ENCODE data around the gene LRRC9.
"Not testable (repeated sequence)": the region's sequence is repeated elsewhere in the genome, so short reads cannot be mapped to it uniquely, and the experiment has no call there.

The LRRC9 gene

DNA sequence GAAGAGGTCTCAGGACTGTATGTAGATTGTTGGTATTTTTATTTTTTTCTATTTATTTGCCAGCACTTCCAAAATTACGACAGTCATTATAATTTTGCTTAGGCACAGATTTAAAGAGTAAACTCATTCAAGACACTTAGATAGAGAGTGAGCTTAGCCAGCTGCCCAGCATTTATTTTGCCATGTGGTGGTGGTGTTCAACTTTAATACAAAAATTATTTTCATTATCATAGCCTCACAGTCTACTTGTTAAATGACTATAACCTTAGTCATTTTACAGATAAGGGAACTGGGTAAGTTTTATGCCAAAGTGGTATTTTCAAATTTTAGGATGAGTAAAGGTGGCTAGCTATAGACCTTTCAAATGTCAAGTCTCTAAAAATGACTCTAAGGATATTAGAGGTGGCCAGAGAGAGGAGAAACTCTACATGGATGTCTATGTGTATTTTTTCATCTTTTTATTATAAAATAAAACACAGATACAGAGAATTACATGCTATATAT lies 66.7 kb downstream of the LRRC9 start:
- no peaks in the 10 kb centered on the region for H3K27me3 ChIP-seq (ENCODE audit: control insufficient read depth, insufficient read depth, low read length, poor library complexity, severe bottlenecking)
- H3K4me1 ChIP-seq (ENCODE audit: control insufficient read depth, insufficient read depth, low read length), result no peaks in the 10 kb centered on the region
- no peak overlapping the region for H3K27ac ChIP-seq (ENCODE audit: insufficient read depth, low read depth, low read length, poor library complexity, severe bottlenecking)
- no CpG with 5 or more reads among the region's 1 CpG for WGBS, 2 experiments
- H3K4me3 ChIP-seq (ENCODE audit: insufficient read depth, low read depth, low read length), result no peak overlapping the region
- no peaks in the 10 kb centered on the region for H3K9me3 ChIP-seq (ENCODE audit: control insufficient read depth, low read length)
- no peaks in the 10 kb centered on the region for H3K36me3 ChIP-seq (ENCODE audit: control insufficient read depth, insufficient read depth, low read length)

GRCh38 chr14:59997449-59997848 lies 77.5 kb downstream of the LRRC9 start:
- no peak overlapping the region for H3K27ac ChIP-seq (ENCODE audit: insufficient read depth, low read depth, low read length, poor library complexity, severe bottlenecking)
- no peaks in the 10 kb centered on the region for H3K36me3 ChIP-seq (ENCODE audit: control insufficient read depth, insufficient read depth, low read length)
- H3K27me3 ChIP-seq (ENCODE audit: control insufficient read depth, insufficient read depth, low read length, poor library complexity, severe bottlenecking), result no peaks in the 10 kb centered on the region
- no peak overlapping the region for H3K4me3 ChIP-seq (ENCODE audit: insufficient read depth, low read depth, low read length)
- no peaks in the 10 kb centered on the region for H3K4me1 ChIP-seq (ENCODE audit: control insufficient read depth, insufficient read depth, low read length)
- no peaks in the 10 kb centered on the region for H3K9me3 ChIP-seq (ENCODE audit: control insufficient read depth, low read length)

GRCh38 chr14:59997966-59998365 lies 78.0 kb downstream of the LRRC9 start:
- Histone ChIP-seq H3K4me1 (ENCODE audit: control insufficient read depth, insufficient read depth, low read length) (no peaks in the 10 kb centered on the region), H3K27ac (ENCODE audit: insufficient read depth, low read depth, low read length, poor library complexity, severe bottlenecking) (no peak overlapping the region), H3K27me3 (ENCODE audit: control insufficient read depth, insufficient read depth, low read length, poor library complexity, severe bottlenecking) (no peaks in the 10 kb centered on the region), H3K36me3 (ENCODE audit: control insufficient read depth, insufficient read depth, low read length) (no peaks in the 10 kb centered on the region), H3K4me3 (ENCODE audit: insufficient read depth, low read depth, low read length) (no peak overlapping the region), H3K9me3 (ENCODE audit: control insufficient read depth, low read length) (no peaks in the 10 kb centered on the region)

GRCh38 chr14:59998564-59998963 lies 78.6 kb downstream of the LRRC9 start:
- no peaks in the 10 kb centered on the region for H3K27me3 ChIP-seq (ENCODE audit: control insufficient read depth, insufficient read depth, low read length, poor library complexity, severe bottlenecking)
- H3K9me3 ChIP-seq (ENCODE audit: control insufficient read depth, low read length), result no peaks in the 10 kb centered on the region
- H3K4me3 ChIP-seq (ENCODE audit: insufficient read depth, low read depth, low read length), result no peak overlapping the region
- 92 to 100% methylated on average over 1 of the region's 1 CpG for WGBS, 2 experiments
- H3K4me1 ChIP-seq (ENCODE audit: control insufficient read depth, insufficient read depth, low read length), result no peaks in the 10 kb centered on the region
- H3K27ac ChIP-seq (ENCODE audit: insufficient read depth, low read depth, low read length, poor library complexity, severe bottlenecking), result no peak overlapping the region
- H3K36me3 ChIP-seq (ENCODE audit: control insufficient read depth, insufficient read depth, low read length), result no peaks in the 10 kb centered on the region

- WGBS, 2 experiments, result 90 to 100% methylated on average over 1 to 2 of the region's 2 CpGs
- Histone ChIP-seq H3K4me3 (ENCODE audit: insufficient read depth, low read depth, low read length) (no peak overlapping the region), H3K27ac (ENCODE audit: insufficient read depth, low read depth, low read length, poor library complexity, severe bottlenecking) (no peak overlapping the region), H3K9me3 (ENCODE audit: control insufficient read depth, low read length) (no peaks in the 10 kb centered on the region), H3K4me1 (ENCODE audit: control insufficient read depth, insufficient read depth, low read length) (no peaks in the 10 kb centered on the region), H3K27me3 (ENCODE audit: control insufficient read depth, insufficient read depth, low read length, poor library complexity, severe bottlenecking) (no peaks in the 10 kb centered on the region), H3K36me3 (ENCODE audit: control insufficient read depth, insufficient read depth, low read length) (no peaks in the 10 kb centered on the region)
Observed at GRCh38 chr14:60002819-60003492, 83.0 kb downstream of the LRRC9 start.

DNA sequence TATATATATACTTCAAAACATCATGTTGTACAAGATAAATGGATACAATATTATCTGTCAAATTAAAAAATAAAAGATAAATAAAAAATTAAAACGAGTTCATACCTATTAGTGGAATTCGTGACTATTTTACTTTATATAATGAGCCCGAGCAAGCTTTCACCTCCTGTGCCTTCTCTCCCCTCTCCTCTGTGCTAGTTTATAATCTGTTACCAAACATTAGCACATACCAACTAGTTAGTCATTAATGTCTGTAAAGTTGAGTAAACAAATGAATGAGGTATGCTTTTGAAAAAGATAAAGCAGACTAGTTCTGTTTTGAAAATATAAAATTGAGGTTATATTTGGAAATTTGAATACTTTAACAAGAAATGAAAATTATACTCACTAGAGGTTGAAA lies 84.0 kb downstream of the LRRC9 start:
- Histone ChIP-seq H3K36me3 (ENCODE audit: control insufficient read depth, insufficient read depth, low read length) (no peaks in the 10 kb centered on the region), H3K4me1 (ENCODE audit: control insufficient read depth, insufficient read depth, low read length) (no peaks in the 10 kb centered on the region), H3K27me3 (ENCODE audit: control insufficient read depth, insufficient read depth, low read length, poor library complexity, severe bottlenecking) (no peaks in the 10 kb centered on the region), H3K4me3 (ENCODE audit: insufficient read depth, low read depth, low read length) (no peak overlapping the region), H3K27ac (ENCODE audit: insufficient read depth, low read depth, low read length, poor library complexity, severe bottlenecking) (no peak overlapping the region), H3K9me3 (ENCODE audit: control insufficient read depth, low read length) (no peaks in the 10 kb centered on the region)
- 68 to 100% methylated on average over 1 to 3 of the region's 3 CpGs for WGBS, 2 experiments

- no peaks in the 10 kb centered on the region for H3K4me1 ChIP-seq (ENCODE audit: control insufficient read depth, insufficient read depth, low read length)
- no peaks in the 10 kb centered on the region for H3K27me3 ChIP-seq (ENCODE audit: control insufficient read depth, insufficient read depth, low read length, poor library complexity, severe bottlenecking)
- H3K36me3 ChIP-seq (ENCODE audit: control insufficient read depth, insufficient read depth, low read length), result no peaks in the 10 kb centered on the region
- 94 to 100% methylated on average over 1 of the region's 1 CpG for WGBS, 2 experiments
- H3K9me3 ChIP-seq (ENCODE audit: control insufficient read depth, low read length), result no peaks in the 10 kb centered on the region
- no peak overlapping the region for H3K27ac ChIP-seq (ENCODE audit: insufficient read depth, low read depth, low read length, poor library complexity, severe bottlenecking)
- no peak overlapping the region for H3K4me3 ChIP-seq (ENCODE audit: insufficient read depth, low read depth, low read length)
Observed at GRCh38 chr14:60008042-60008441, 88.1 kb downstream of the LRRC9 start.

- H3K27ac ChIP-seq (ENCODE audit: insufficient read depth, low read depth, low read length, poor library complexity, severe bottlenecking); H3K4me1 ChIP-seq (ENCODE audit: control insufficient read depth, insufficient read depth, low read length); H3K9me3 ChIP-seq (ENCODE audit: control insufficient read depth, low read length); H3K36me3 ChIP-seq (ENCODE audit: control insufficient read depth, insufficient read depth, low read length); H3K4me3 ChIP-seq (ENCODE audit: insufficient read depth, low read depth, low read length); H3K27me3 ChIP-seq (ENCODE audit: control insufficient read depth, insufficient read depth, low read length, poor library complexity, severe bottlenecking): not testable (repeated sequence)
- 81% methylated on average over 4 of the region's 4 CpGs for WGBS, 2 experiments
Observed at GRCh38 chr14:60010263-60010662, 90.3 kb downstream of the LRRC9 start.

DNA sequence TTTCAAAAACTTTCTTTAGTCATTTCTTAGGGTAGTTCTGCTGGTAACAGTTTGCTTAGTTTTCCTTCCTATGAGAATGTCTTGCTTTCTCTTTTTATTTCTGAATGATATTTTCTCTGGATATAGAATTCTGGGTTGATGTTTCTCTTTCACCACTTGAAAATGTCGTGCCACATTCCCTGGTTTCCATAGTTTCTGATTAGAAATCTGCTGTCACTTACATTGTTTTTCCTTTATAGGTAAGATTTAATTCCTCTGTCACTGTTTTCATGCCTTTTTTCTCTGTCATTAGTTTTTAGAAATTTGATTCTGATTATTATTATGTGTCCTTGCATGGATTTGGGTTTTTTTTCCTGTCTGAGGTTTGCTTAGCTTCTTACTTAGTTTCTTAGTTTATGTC lies 94.5 kb downstream of the LRRC9 start:
- WGBS, 2 experiments, result 80% methylated on average over 1 of the region's 1 CpG; no CpG with 5 or more reads in 1 of the 2 experiments
- Histone ChIP-seq H3K4me3 (ENCODE audit: insufficient read depth, low read depth, low read length) (no peak overlapping the region), H3K9me3 (ENCODE audit: control insufficient read depth, low read length) (no peaks in the 10 kb centered on the region), H3K27me3 (ENCODE audit: control insufficient read depth, insufficient read depth, low read length, poor library complexity, severe bottlenecking) (no peaks in the 10 kb centered on the region), H3K36me3 (ENCODE audit: control insufficient read depth, insufficient read depth, low read length) (no peaks in the 10 kb centered on the region), H3K27ac (ENCODE audit: insufficient read depth, low read depth, low read length, poor library complexity, severe bottlenecking) (no peak overlapping the region), H3K4me1 (ENCODE audit: control insufficient read depth, insufficient read depth, low read length) (no peaks in the 10 kb centered on the region)

DNA sequence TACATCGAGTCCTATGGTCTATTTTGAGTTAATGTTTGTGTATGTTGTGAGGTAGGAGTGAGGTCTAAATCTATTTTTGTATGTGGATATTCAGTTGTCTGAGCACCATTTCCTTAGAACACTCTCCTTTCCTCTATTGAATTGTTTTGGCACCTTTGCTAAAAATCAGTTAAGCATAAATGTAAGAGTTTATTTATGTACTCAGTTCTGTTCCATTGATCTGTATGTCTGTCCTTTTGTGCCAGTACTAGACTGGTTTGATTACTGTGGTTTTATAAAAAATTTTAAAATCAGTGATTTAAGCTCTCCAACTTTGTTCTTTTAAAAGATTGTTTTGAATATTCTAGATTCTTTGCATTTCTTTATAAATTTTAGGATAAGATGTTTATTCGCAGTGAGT lies 101.7 kb downstream of the LRRC9 start:
- Histone ChIP-seq H3K4me3 (ENCODE audit: insufficient read depth, low read depth, low read length) (no peak overlapping the region), H3K4me1 (ENCODE audit: control insufficient read depth, insufficient read depth, low read length) (no peaks in the 10 kb centered on the region), H3K9me3 (ENCODE audit: control insufficient read depth, low read length) (no peaks in the 10 kb centered on the region), H3K36me3 (ENCODE audit: control insufficient read depth, insufficient read depth, low read length) (no peaks in the 10 kb centered on the region), H3K27ac (ENCODE audit: insufficient read depth, low read depth, low read length, poor library complexity, severe bottlenecking) (no peak overlapping the region), H3K27me3 (ENCODE audit: control insufficient read depth, insufficient read depth, low read length, poor library complexity, severe bottlenecking) (no peaks in the 10 kb centered on the region)
- WGBS, 2 experiments, result 91% methylated on average over 1 to 2 of the region's 2 CpGs

DNA sequence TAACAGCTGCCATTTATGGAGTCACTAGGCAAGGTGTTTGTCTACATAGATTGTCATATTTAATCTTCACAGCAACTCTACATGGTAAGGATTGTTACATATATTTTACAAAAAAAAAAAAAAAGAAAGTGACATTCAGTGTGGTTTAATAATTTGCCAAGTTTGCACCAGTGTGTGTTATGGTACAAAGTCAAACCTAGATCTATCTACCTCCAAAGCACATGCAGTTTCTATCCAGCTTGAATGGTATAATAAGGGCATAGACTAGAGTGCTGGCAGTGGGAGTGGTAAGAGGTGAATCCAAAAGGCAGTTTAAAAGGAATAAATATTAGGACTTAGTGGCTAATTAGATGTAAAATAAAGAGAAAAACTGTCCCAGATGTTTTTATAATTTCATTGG lies 105.6 kb downstream of the LRRC9 start:
- H3K4me1 ChIP-seq (ENCODE audit: control insufficient read depth, insufficient read depth, low read length), result no peaks in the 10 kb centered on the region
- H3K27ac ChIP-seq (ENCODE audit: insufficient read depth, low read depth, low read length, poor library complexity, severe bottlenecking), result no peak overlapping the region

More for the DNA sequence above, 105.6 kb downstream of the LRRC9 start:
- no peak overlapping the region for H3K4me3 ChIP-seq (ENCODE audit: insufficient read depth, low read depth, low read length)
- no peaks in the 10 kb centered on the region for H3K36me3 ChIP-seq (ENCODE audit: control insufficient read depth, insufficient read depth, low read length)
- no peaks in the 10 kb centered on the region for H3K27me3 ChIP-seq (ENCODE audit: control insufficient read depth, insufficient read depth, low read length, poor library complexity, severe bottlenecking)
- H3K9me3 ChIP-seq (ENCODE audit: control insufficient read depth, low read length), result no peaks in the 10 kb centered on the region

All from ectodermal cell (in vitro differentiated cells).